Measurements from ENCODE around the gene TOPBP1.

GRCh38 chr3:133608388-133608787 lies 53.4 kb downstream of the TOPBP1 start:
- TF ChIP-seq CTCF (IDR thresholded peaks at IDR 0.05; ENCODE audit: low read length): no peak
- TF ChIP-seq EZH2phosphoT487 (IDR thresholded peaks at IDR 0.05; ENCODE audit: low read length): no peak
- no peak for TF ChIP-seq EZH2 (optimal IDR thresholded peaks at IDR 0.05; ENCODE audit: low read depth, low read length)

All from MM.1S (cell line).